ENCODE results near the gene IMMP2L. TPM values are rescaled to one million over a fixed set of nuclear protein-coding genes. Genes with fewer than 3 reads are reported as not detected.

The IMMP2L gene
- total RNA-seq, 1 experiment from 2014 or later: 17.2 TPM

DNA sequence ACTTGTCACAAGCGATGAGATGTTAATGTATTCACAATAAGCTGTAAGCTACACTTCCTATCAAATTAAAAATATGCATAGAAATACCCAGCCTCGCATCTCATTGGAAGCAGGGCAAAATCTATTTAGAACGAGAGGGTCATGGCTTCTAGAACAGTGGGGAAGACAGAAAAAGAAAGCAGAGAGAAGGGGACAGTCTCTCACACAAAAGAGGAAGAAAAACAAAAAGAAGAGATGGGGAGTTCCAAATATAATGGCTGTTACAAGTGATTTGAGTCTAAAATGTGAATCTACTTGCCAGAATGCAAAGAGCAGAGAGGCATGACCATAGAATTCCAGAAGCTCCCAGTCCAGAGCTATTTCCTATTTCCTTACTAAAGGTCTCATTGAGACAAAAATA lies 457.6 kb downstream of the IMMP2L start:
- H4K20me1 ChIP-seq (ENCODE audit: insufficient read depth, low read depth, low read length): no peaks in the 10 kb centered on the region
- no peaks in the 10 kb centered on the region for H3K27me3 ChIP-seq (ENCODE audit: low read length)
- H3K9me3 ChIP-seq (ENCODE audit: low read length): peaks cover 8% of the 10 kb centered on the region
- DNase-seq: no peak
- no peak overlapping the region for H2AFZ ChIP-seq (ENCODE audit: low read length)
- no peaks in the 10 kb centered on the region; the same call in 1 of the 2 replicates for H3K4me1 ChIP-seq (ENCODE audit: low read length)
- no peaks in the 10 kb centered on the region for H3K9me2 ChIP-seq (replicated peaks; ENCODE audit: insufficient read depth, low read length)
- no peak overlapping the region for H3K4me2 ChIP-seq (ENCODE audit: low read depth, low read length, poor library complexity, severe bottlenecking)
- no peak overlapping the region for H3K27ac ChIP-seq (ENCODE audit: low read length)
- no peak overlapping the region for H3K4me3 ChIP-seq (ENCODE audit: low read length)
- no peaks in the 10 kb centered on the region for H3K79me2 ChIP-seq (ENCODE audit: low read length)
- H3K36me3 ChIP-seq (ENCODE audit: insufficient read depth, low read length): no peaks in the 10 kb centered on the region
- no peak overlapping the region for H3K9ac ChIP-seq (ENCODE audit: low read length)

DNA sequence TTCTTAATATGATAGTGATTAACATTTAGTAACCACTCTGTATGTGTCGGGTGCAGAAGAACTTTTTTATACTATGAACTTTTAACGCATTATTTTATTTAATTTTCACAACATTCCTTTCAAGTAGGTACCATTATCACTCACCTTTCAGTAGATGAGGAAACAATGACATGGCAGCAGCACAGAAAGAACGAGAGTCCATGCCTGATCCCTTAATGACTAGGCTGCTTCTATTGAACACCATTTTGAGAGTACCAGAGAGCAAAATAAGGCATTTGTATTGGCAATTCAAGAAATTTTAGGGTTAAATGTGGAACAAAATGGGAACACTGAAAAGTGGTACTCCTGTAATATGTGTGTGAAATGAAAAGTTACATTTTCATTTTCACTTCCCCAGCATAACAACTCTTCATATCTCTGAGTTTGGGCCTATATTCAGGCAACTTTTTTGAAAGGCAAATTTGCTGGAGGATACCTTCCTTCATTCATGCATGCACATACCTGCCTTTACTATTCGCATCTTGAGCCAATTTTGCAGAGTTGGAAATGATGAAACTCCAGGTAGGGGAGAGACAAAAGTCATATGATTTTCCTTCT lies 458.5 kb downstream of the IMMP2L start:
- H4K20me1 ChIP-seq (ENCODE audit: insufficient read depth, low read depth, low read length): no peaks in the 10 kb centered on the region
- no peak overlapping the region for H3K27ac ChIP-seq (ENCODE audit: low read length)
- H2AFZ ChIP-seq (ENCODE audit: low read length): no peak overlapping the region
- H3K4me3 ChIP-seq (ENCODE audit: low read length): no peak overlapping the region
- no peaks in the 10 kb centered on the region; the same call in 1 of the 2 replicates for H3K4me1 ChIP-seq (ENCODE audit: low read length)
- no peaks in the 10 kb centered on the region for H3K36me3 ChIP-seq (ENCODE audit: insufficient read depth, low read length)
- H3K79me2 ChIP-seq (ENCODE audit: low read length): no peaks in the 10 kb centered on the region
- no peaks in the 10 kb centered on the region for H3K9me2 ChIP-seq (replicated peaks; ENCODE audit: insufficient read depth, low read length)
- no peak overlapping the region for H3K9ac ChIP-seq (ENCODE audit: low read length)
- no peak overlapping the region for H3K4me2 ChIP-seq (ENCODE audit: low read depth, low read length, poor library complexity, severe bottlenecking)
- no peak for DNase-seq
- H3K9me3 ChIP-seq (ENCODE audit: low read length): peaks cover under 1% of the 10 kb centered on the region; the same call in 1 of the 2 replicates
- H3K27me3 ChIP-seq (ENCODE audit: low read length): no peaks in the 10 kb centered on the region

DNA sequence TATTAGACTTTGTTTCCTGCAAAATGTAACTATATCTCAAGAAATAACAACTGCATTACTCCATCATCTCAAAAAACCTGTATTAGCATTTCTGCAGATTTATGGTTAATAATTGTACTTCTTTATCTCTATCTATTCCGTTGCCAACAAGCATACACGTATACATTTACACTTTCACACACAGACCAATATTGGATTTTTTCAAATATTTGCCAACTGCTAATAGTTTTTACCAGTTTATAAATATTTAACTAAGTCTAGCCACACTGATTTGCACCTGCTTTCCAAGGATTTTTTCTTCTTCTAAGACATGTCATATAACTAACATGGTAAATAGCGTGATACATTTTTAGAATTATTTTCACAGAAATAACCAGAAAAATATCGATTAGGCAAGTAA lies 459.2 kb downstream of the IMMP2L start:
- no peak overlapping the region for H3K27ac ChIP-seq (ENCODE audit: low read length)
- H3K9ac ChIP-seq (ENCODE audit: low read length): no peak overlapping the region
- no peak overlapping the region for H3K4me2 ChIP-seq (ENCODE audit: low read depth, low read length, poor library complexity, severe bottlenecking)
- no peaks in the 10 kb centered on the region for H3K27me3 ChIP-seq (ENCODE audit: low read length)
- no peaks in the 10 kb centered on the region for H3K79me2 ChIP-seq (ENCODE audit: low read length)
- DNase-seq: no peak
- H3K4me3 ChIP-seq (ENCODE audit: low read length): no peak overlapping the region
- H4K20me1 ChIP-seq (ENCODE audit: insufficient read depth, low read depth, low read length): no peaks in the 10 kb centered on the region
- H2AFZ ChIP-seq (ENCODE audit: low read length): no peak overlapping the region
- H3K4me1 ChIP-seq (ENCODE audit: low read length): no peaks in the 10 kb centered on the region; the same call in 1 of the 2 replicates
- H3K36me3 ChIP-seq (ENCODE audit: insufficient read depth, low read length): no peaks in the 10 kb centered on the region
- no peaks in the 10 kb centered on the region for H3K9me3 ChIP-seq (ENCODE audit: low read length)
- H3K9me2 ChIP-seq (replicated peaks; ENCODE audit: insufficient read depth, low read length): no peaks in the 10 kb centered on the region

DNA sequence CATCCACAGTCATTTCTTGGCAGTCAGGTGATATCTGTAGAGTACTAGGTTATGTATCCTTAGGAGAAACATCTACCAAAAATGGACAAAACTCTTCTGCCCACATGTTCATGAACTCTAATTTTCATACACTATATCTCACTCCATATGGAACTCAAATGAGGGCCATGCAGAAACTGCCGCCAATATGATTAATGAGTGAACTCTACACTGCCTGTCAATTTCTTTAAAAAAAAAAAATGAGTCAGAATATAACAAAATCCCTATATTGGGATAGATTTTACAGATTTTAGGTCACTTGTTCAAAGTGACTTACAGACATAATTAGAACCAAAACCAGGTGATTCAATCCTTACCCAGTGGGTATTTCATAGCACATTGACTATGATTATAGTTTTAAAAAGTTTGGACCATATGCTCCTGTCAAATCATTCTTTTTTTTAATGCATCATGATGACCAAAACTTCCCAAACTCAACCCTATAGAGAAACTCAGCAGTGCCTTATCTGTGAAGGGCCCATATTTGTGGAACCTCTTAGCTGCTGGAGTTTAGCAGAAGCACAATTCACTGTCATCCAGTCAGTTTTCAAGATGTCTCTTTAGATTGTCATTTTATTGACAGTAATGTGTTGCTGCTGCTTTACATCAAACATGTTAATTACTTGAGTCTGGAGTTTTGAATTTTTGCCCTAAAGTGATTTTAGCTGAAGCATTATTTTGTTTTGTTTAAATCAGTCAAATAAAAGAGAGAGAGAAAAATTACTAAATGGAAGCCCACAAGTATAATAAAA lies 460.2 kb downstream of the IMMP2L start:
- Histone ChIP-seq H3K27ac (ENCODE audit: low read length) (no peak overlapping the region), H3K9me3 (ENCODE audit: low read length) (no peaks in the 10 kb centered on the region), H3K4me2 (ENCODE audit: low read depth, low read length, poor library complexity, severe bottlenecking) (no peak overlapping the region), H3K79me2 (ENCODE audit: low read length) (no peaks in the 10 kb centered on the region), H4K20me1 (ENCODE audit: insufficient read depth, low read depth, low read length) (no peaks in the 10 kb centered on the region), H3K9me2 (replicated peaks; ENCODE audit: insufficient read depth, low read length) (no peaks in the 10 kb centered on the region), H3K36me3 (ENCODE audit: insufficient read depth, low read length) (no peaks in the 10 kb centered on the region), H3K4me1 (ENCODE audit: low read length) (no peaks in the 10 kb centered on the region; the same call in 1 of the 2 replicates), H3K9ac (ENCODE audit: low read length) (no peak overlapping the region), H3K27me3 (ENCODE audit: low read length) (no peaks in the 10 kb centered on the region), H2AFZ (ENCODE audit: low read length) (no peak overlapping the region), H3K4me3 (ENCODE audit: low read length) (no peak overlapping the region)
- DNase-seq: no peak

DNA sequence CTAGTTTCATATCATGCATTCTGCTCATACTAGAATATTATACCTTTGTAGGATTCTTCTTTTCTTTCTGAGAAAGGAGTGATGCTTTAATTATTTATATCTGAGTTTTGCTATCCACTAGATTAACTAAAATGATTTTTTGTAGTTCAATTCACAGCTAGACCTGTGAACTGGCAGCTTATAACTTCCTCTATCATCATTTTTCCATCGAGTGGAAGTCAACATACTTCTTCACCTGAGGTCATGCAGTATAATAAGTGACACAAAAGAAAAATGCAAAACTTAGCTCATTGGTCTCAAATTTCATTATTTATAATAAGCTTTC lies 463.4 kb downstream of the IMMP2L start:
- H3K27ac ChIP-seq (ENCODE audit: low read length): no peak overlapping the region
- H3K4me1 ChIP-seq (ENCODE audit: low read length): no peaks in the 10 kb centered on the region; the same call in 1 of the 2 replicates
- DNase-seq: no peak
- no peak overlapping the region for H3K4me2 ChIP-seq (ENCODE audit: low read depth, low read length, poor library complexity, severe bottlenecking)
- no peak overlapping the region for H3K4me3 ChIP-seq (ENCODE audit: low read length)
- H3K27me3 ChIP-seq (ENCODE audit: low read length): no peaks in the 10 kb centered on the region
- H3K9me2 ChIP-seq (replicated peaks; ENCODE audit: insufficient read depth, low read length): no peaks in the 10 kb centered on the region
- no peaks in the 10 kb centered on the region for H4K20me1 ChIP-seq (ENCODE audit: insufficient read depth, low read depth, low read length)
- H3K9ac ChIP-seq (ENCODE audit: low read length): no peak overlapping the region
- H3K79me2 ChIP-seq (ENCODE audit: low read length): no peaks in the 10 kb centered on the region
- no peaks in the 10 kb centered on the region for H3K9me3 ChIP-seq (ENCODE audit: low read length)
- H3K36me3 ChIP-seq (ENCODE audit: insufficient read depth, low read length): no peaks in the 10 kb centered on the region
- H2AFZ ChIP-seq (ENCODE audit: low read length): no peak overlapping the region

DNA sequence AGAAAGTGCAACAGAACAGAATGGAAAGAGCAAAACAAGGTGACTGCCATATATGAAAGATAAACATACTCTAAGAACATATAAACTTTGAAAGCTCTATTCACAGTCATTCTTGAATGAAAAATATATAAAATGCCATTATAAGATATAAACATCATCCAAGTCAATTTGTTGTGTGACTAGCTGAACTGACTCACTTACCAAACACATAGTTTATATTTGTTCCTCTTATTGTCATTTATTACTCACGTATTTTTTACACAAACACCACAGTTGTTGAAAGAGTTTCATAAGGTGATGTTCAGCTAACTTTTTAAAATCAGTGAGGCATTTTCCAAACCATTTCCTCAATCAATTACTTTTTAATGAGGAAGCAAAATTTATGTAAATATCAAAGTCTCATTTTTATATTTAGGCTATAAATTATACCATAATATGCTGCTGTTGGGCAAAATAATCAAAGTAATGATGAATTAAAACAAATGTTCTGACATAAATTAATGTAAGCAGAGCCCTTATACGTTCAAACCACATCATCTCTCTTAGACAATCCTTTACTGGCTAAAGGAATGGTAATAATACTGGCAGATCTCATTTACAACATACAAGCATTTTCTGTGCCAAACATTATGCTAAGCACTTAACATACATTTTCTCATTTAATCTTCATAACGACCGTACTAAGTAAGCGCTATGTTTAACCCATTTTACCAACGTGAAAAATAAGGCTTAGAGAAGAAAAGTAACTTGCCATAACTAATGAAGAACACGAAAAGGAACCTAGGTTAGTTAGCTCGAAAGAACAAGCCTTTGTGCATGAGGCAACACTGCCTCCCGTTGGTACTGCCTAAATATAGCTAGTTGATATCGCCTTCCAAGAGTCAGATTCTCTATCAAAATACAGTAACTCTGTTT lies 464.0 kb downstream of the IMMP2L start:
- H3K27ac ChIP-seq (ENCODE audit: low read length): no peak overlapping the region
- no peaks in the 10 kb centered on the region for H3K9me2 ChIP-seq (replicated peaks; ENCODE audit: insufficient read depth, low read length)
- no peaks in the 10 kb centered on the region for H3K9me3 ChIP-seq (ENCODE audit: low read length)
- H4K20me1 ChIP-seq (ENCODE audit: insufficient read depth, low read depth, low read length): no peaks in the 10 kb centered on the region
- no peak overlapping the region for H3K9ac ChIP-seq (ENCODE audit: low read length)
- DNase-seq: peak; percentile 46
- H3K36me3 ChIP-seq (ENCODE audit: insufficient read depth, low read length): no peaks in the 10 kb centered on the region
- H3K4me1 ChIP-seq (ENCODE audit: low read length): no peaks in the 10 kb centered on the region
- H3K79me2 ChIP-seq (ENCODE audit: low read length): no peaks in the 10 kb centered on the region
- H3K4me2 ChIP-seq (ENCODE audit: low read depth, low read length, poor library complexity, severe bottlenecking): no peak overlapping the region
- H3K27me3 ChIP-seq (ENCODE audit: low read length): no peaks in the 10 kb centered on the region
- H3K4me3 ChIP-seq (ENCODE audit: low read length): no peak overlapping the region
- no peak overlapping the region for H2AFZ ChIP-seq (ENCODE audit: low read length)

DNA sequence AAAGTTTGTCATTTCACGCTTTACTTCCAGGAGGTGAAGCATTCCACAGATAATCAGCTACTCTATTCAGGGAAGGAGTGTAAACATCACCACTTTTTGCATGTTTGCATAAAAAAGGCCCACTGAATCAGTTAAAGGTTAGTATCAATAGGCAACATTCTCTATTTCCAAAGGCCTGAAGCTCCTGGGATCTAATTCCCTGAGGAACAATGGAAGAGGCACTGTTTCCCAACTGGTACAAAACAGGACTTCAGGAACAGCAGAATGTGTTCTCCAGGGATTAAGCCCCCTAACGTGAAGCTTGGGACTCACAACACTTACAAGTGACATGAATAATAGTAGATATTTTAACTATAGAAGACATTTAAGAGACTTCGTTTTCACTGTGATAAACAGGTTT lies 465.3 kb downstream of the IMMP2L start:
- DNase-seq: no peak
- H3K27ac ChIP-seq (ENCODE audit: low read length): no peak overlapping the region
- no peaks in the 10 kb centered on the region for H3K36me3 ChIP-seq (ENCODE audit: insufficient read depth, low read length)
- no peaks in the 10 kb centered on the region for H3K4me1 ChIP-seq (ENCODE audit: low read length)
- H3K9ac ChIP-seq (ENCODE audit: low read length): no peak overlapping the region
- no peak overlapping the region for H3K4me3 ChIP-seq (ENCODE audit: low read length)
- no peaks in the 10 kb centered on the region for H3K27me3 ChIP-seq (ENCODE audit: low read length)
- no peaks in the 10 kb centered on the region for H3K9me3 ChIP-seq (ENCODE audit: low read length)
- no peak overlapping the region for H3K4me2 ChIP-seq (ENCODE audit: low read depth, low read length, poor library complexity, severe bottlenecking)
- no peaks in the 10 kb centered on the region for H3K79me2 ChIP-seq (ENCODE audit: low read length)
- no peak overlapping the region for H2AFZ ChIP-seq (ENCODE audit: low read length)
- no peaks in the 10 kb centered on the region for H4K20me1 ChIP-seq (ENCODE audit: insufficient read depth, low read depth, low read length)
- H3K9me2 ChIP-seq (replicated peaks; ENCODE audit: insufficient read depth, low read length): no peaks in the 10 kb centered on the region

DNA sequence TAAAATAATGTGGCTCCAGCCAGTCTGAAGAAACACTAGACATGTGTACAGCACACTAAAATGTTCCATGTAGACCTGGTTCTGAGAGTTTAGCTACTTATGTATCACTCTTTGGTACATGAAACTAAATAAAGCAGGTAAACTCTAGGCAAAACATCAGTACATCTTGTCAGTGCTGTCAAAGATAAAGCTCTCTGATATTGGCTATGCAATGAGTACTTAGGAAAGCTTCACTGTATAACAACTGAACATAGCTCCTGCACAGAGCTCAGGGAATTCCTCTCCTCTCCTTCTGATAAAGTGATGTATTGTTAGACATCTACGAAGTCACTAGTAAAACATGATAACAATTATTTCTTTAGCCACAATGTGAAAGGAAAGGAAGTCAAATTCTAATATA lies 467.9 kb downstream of the IMMP2L start:
- H3K79me2 ChIP-seq (ENCODE audit: low read length): no peaks in the 10 kb centered on the region
- H3K4me1 ChIP-seq (ENCODE audit: low read length): no peaks in the 10 kb centered on the region
- H3K27ac ChIP-seq (ENCODE audit: low read length): no peak overlapping the region
- H2AFZ ChIP-seq (ENCODE audit: low read length): no peak overlapping the region
- H4K20me1 ChIP-seq (ENCODE audit: insufficient read depth, low read depth, low read length): no peaks in the 10 kb centered on the region
- no peaks in the 10 kb centered on the region for H3K9me3 ChIP-seq (ENCODE audit: low read length)
- no peak overlapping the region for H3K4me2 ChIP-seq (ENCODE audit: low read depth, low read length, poor library complexity, severe bottlenecking)
- H3K9me2 ChIP-seq (replicated peaks; ENCODE audit: insufficient read depth, low read length): no peaks in the 10 kb centered on the region
- H3K36me3 ChIP-seq (ENCODE audit: insufficient read depth, low read length): no peaks in the 10 kb centered on the region
- DNase-seq: no peak
- no peaks in the 10 kb centered on the region for H3K27me3 ChIP-seq (ENCODE audit: low read length)
- no peak overlapping the region for H3K4me3 ChIP-seq (ENCODE audit: low read length)
- no peak overlapping the region for H3K9ac ChIP-seq (ENCODE audit: low read length)

Data from Karpas-422 (cell line).